CD8-positive, alpha-beta memory T cell (primary cell): Measurements from ENCODE around the gene AK3. TPM values are rescaled to one million over a fixed set of nuclear protein-coding genes. Genes with fewer than 3 reads are reported as not detected.
"Not testable (repeated sequence)": the region's sequence is repeated elsewhere in the genome, so short reads cannot be mapped to it uniquely, and the experiment has no call there.

Experiments
- CTCF ChIA-PET: fragments of 350-600 bp; sonication (Branson Sonifier 250); formaldehyde crosslinking; loops from one replicate; lab custom pipeline; 2021; ENCODE audit warnings: antibody characterized with exemption; lab: Charles Lee
- POLR2A ChIA-PET: fragments of 350-600 bp; sonication (Branson Sonifier 250); formaldehyde crosslinking; loops from one replicate; lab custom pipeline; 2021; ENCODE audit warnings: antibody characterized with exemption; lab: Charles Lee
- DNase-seq, 5 donors: peaks; one replicate each; pipeline versions ENCODE4 v3.0.0 to v3.0.0-alpha.2; 2020 to 2022; ENCODE audit warnings: mixed read lengths in 1 of 5
- H3K27ac ChIP-seq: one replicate; pipeline ENCODE4 v1.7.0; 2013; ENCODE audit warnings: low read depth, mild to moderate bottlenecking, low read length, moderate library complexity
- H3K27me3 ChIP-seq: 2 replicates; pipeline ENCODE4 v1.7.0; 2013; ENCODE audit warnings: low read length, mild to moderate bottlenecking; ENCODE audit not compliant: insufficient read depth, poor library complexity, severe bottlenecking
- H3K36me3 ChIP-seq: 2 replicates; pipeline ENCODE4 v1.7.0; 2013; ENCODE audit warnings: mild to moderate bottlenecking, low read length, moderate library complexity; ENCODE audit not compliant: insufficient read depth
- H3K4me1 ChIP-seq: 2 replicates; pipeline ENCODE4 v1.7.0; 2013; ENCODE audit warnings: mild to moderate bottlenecking, low read length, moderate library complexity; ENCODE audit not compliant: insufficient read depth
- H3K4me3 ChIP-seq: 2 replicates; pipeline ENCODE4 v1.7.0; 2013; ENCODE audit warnings: mild to moderate bottlenecking, low read length
- H3K9me3 ChIP-seq: 2 replicates; pipeline ENCODE4 v1.7.0; 2013; ENCODE audit warnings: mild to moderate bottlenecking, low read length
- H3K27ac Mint-ChIP-seq, 8 donors: one replicate each; pipeline ENCODE4 v1.8.0; 2020 to 2021; ENCODE audit warnings: mixed read lengths in 8 of 8, mild to moderate bottlenecking in 6 of 8, inconsistent platforms in 3 of 8, moderate library complexity in 3 of 8
- H3K27me3 Mint-ChIP-seq, 2 donors: one replicate each; pipeline ENCODE4 v1.8.0; 2020 to 2021; ENCODE audit warnings: mixed read lengths in 2 of 2, mild to moderate bottlenecking in 1 of 2, moderate library complexity in 1 of 2
- H3K36me3 Mint-ChIP-seq, 3 donors: one replicate each; pipeline ENCODE4 v1.8.0; 2020 to 2021; ENCODE audit warnings: mixed read lengths in 3 of 3, inconsistent platforms in 1 of 3, mild to moderate bottlenecking in 1 of 3
- H3K4me1 Mint-ChIP-seq, 3 donors: one replicate each; pipeline ENCODE4 v1.8.0; 2020 to 2021; ENCODE audit warnings: mixed read lengths in 3 of 3, inconsistent platforms in 1 of 3, mild to moderate bottlenecking in 1 of 3
- H3K4me3 Mint-ChIP-seq, 7 donors: one replicate each; pipeline ENCODE4 v1.8.0; 2020 to 2021; ENCODE audit warnings: mixed read lengths in 7 of 7, mild to moderate bottlenecking in 6 of 7, moderate library complexity in 4 of 7, inconsistent platforms in 2 of 7
- H3K9me3 Mint-ChIP-seq, 5 donors: one replicate each; pipeline ENCODE4 v1.8.0; 2020 to 2022; ENCODE audit warnings: mixed read lengths in 5 of 5, mild to moderate bottlenecking in 3 of 5, moderate library complexity in 2 of 5, inconsistent platforms in 1 of 5
- polyA plus RNA-seq: library from polyadenylated mRNA; unstranded; fragments of 300-500 nt; fragmentation: Illumina TruSeq; gene quantifications from one replicate; pipeline ENCODE4 v1.2.3, GENCODE V29; 2021
- total RNA-seq, 2 experiments: library from RNA; stranded (reverse); gene quantifications; one replicate each; pipeline ENCODE4 v1.2.3, GENCODE V29; 2021

Gene AK3
- total and polyA plus RNA-seq, 3 experiments from 2014 or later: 25.3 to 42.0 (median 29.8) TPM

GRCh38 chr9:4762108-4762885, 21.3 kb upstream of the AK3 start:
- Histone ChIP-seq H3K36me3 (no peaks in the 10 kb centered on the region), H3K27me3 (no peaks in the 10 kb centered on the region), H3K9me3 (no peaks in the 10 kb centered on the region), H3K4me3 (no peak overlapping the region), H3K27ac (no peak overlapping the region), H3K4me1 (no peaks in the 10 kb centered on the region)
- H3K9me3 Mint-ChIP-seq: no peaks in the 10 kb centered on the region
- CTCF ChIA-PET: interaction anchor here (0.6 to 10.4 kb wide), 18 partner anchors 9 to 839 kb away, joined by 3 to 93 read pairs (median 4); partner anchors contain the start of genes AK3, JAK2 and RCL1
- H3K27ac Mint-ChIP-seq: peak overlapping the region in 3 of 8 donors; percentile 17 to 51 (median 30)
- POLR2A ChIA-PET: interaction anchor here (0.6 kb wide), 1 partner anchor 31 kb away, joined by 3 read pairs; no protein-coding TSS in a partner anchor
- peaks cover 8 to 11% (median 10%) of the 10 kb centered on the region in 3 donors for H3K4me1 Mint-ChIP-seq
- H3K36me3 Mint-ChIP-seq: no peaks in the 10 kb centered on the region
- peak overlapping the region in 5 of 7 donors; percentile 22 to 87 (median 27) for H3K4me3 Mint-ChIP-seq
- peak; percentile 60 to 84 (median 68) for DNase-seq
- peaks cover 0 to 9% of the 10 kb centered on the region in 2 donors for H3K27me3 Mint-ChIP-seq

DNA sequence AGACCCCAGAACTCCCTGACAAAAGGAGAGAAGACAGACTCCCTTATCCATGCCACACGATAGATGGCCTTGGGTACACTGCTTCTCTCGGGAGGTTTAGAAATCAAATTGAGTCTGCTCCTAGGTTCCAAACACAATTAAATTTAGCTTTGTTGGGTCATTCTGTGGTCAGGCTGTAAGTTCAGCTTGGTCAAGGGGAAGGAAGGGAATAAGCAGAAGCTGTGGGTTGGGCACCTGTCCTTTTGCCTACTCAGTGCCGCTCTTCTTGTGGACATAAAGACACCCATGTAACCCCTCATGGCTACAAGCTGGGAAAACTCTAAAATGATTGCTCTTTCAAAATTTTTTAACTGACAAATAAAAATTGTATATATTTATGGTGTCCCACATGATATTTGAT, 19.1 kb upstream of the AK3 start:
- ChIA-PET POLR2A (no interaction called here), CTCF (interaction anchor here (0.7 to 10.4 kb wide), 22 partner anchors 8 to 869 kb away, joined by 3 to 93 read pairs (median 4); partner anchors contain the start of genes AK3, JAK2, RCL1 and RIC1)
- H3K27ac Mint-ChIP-seq: no peak overlapping the region

DNA sequence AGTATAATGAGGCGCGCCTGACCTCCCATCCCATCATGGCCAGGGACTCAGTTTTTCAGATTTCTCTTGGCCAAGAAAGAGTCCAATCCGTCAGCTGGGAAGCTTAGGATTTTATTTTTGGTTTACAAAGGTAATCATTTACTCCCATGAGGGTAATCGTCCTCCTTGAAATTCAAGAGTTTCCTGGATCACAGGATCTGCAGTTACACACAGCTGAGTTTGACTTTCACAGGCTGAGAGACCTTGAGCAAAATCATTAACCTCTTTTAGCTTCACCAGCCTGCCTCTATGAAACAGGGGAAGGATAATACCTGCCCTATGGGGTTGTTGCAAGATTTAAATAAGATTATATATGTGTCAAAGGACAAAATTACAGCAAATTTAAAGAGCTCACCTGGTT, 15.4 kb upstream of the AK3 start:
- H3K36me3 ChIP-seq: no peaks in the 10 kb centered on the region
- Mint-ChIP-seq H3K27me3 (peaks cover 5 to 16% of the 10 kb centered on the region in 2 donors), H3K4me1 (peaks cover 3 to 4% (median 4%) of the 10 kb centered on the region in 3 donors), H3K4me3 (no peak overlapping the region), H3K36me3 (no peaks in the 10 kb centered on the region), H3K9me3 (no peaks in the 10 kb centered on the region), H3K27ac (no peak overlapping the region)
- H3K9me3 ChIP-seq: no peaks in the 10 kb centered on the region
- H3K4me3 ChIP-seq: no peak overlapping the region
- no peaks in the 10 kb centered on the region for H3K27me3 ChIP-seq
- CTCF ChIA-PET: interaction anchor here (0.8 to 10.4 kb wide), 4 partner anchors 13 to 230 kb away, joined by 3 to 93 read pairs (median 4); partner anchors contain the start of gene JAK2
- H3K4me1 ChIP-seq: no peaks in the 10 kb centered on the region
- POLR2A ChIA-PET: no interaction called here
- no peak overlapping the region for H3K27ac ChIP-seq
- no peak for DNase-seq

More for the DNA sequence above, 19.1 kb upstream of the AK3 start:
- Histone ChIP-seq H3K36me3 (no peaks in the 10 kb centered on the region), H3K27ac (no peak overlapping the region), H3K27me3 (no peaks in the 10 kb centered on the region), H3K4me3 (no peak overlapping the region), H3K9me3 (no peaks in the 10 kb centered on the region), H3K4me1 (no peaks in the 10 kb centered on the region)
- peaks cover 0 to 9% of the 10 kb centered on the region in 2 donors for H3K27me3 Mint-ChIP-seq
- H3K36me3 Mint-ChIP-seq: no peaks in the 10 kb centered on the region
- H3K4me1 Mint-ChIP-seq: peaks cover 8 to 11% (median 10%) of the 10 kb centered on the region in 3 donors
- H3K4me3 Mint-ChIP-seq: no peak overlapping the region
- no peaks in the 10 kb centered on the region for H3K9me3 Mint-ChIP-seq
- DNase-seq: no peak

GRCh38 chr9:4755026-4755609, 14.1 kb upstream of the AK3 start:
- Histone ChIP-seq H3K27ac (no peak overlapping the region), H3K9me3 (no peaks in the 10 kb centered on the region), H3K36me3 (no peaks in the 10 kb centered on the region), H3K4me3 (no peak overlapping the region), H3K4me1 (no peaks in the 10 kb centered on the region), H3K27me3 (no peaks in the 10 kb centered on the region)
- peaks cover 10 to 14% of the 10 kb centered on the region in 2 donors for H3K27me3 Mint-ChIP-seq
- no peaks in the 10 kb centered on the region for H3K9me3 Mint-ChIP-seq
- no peak for DNase-seq
- no peak overlapping the region for H3K4me3 Mint-ChIP-seq
- no peak overlapping the region for H3K27ac Mint-ChIP-seq
- ChIA-PET CTCF (interaction anchor here (1.1 to 10.4 kb wide), 3 partner anchors 9 to 835 kb away, joined by 3 to 93 read pairs (median 4); partner anchors contain the start of gene JAK2), POLR2A (no interaction called here)
- H3K36me3 Mint-ChIP-seq: no peaks in the 10 kb centered on the region
- peaks cover 3 to 5% (median 4%) of the 10 kb centered on the region in 3 donors for H3K4me1 Mint-ChIP-seq

DNA sequence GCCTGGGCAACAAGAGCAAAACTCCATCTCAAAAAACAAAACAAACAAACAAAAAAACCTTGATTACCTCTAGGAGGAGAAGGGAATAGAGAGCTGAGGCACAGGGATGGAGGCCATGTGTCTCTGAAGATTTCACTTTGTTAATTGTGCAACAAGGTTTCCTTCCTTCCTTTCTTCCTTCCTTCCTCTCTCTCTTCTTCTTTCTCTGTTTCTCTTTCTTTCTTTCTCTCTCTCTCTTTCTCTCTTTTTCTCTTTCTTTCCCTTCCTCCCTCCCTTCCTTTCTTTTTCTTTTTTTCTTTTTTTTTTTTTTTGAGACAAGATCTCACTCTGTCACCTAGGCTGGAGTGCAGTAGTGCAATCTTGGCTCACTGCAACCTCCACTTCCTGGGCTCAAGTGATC, 13.5 kb upstream of the AK3 start:
- H3K9me3 ChIP-seq, H3K4me3 Mint-ChIP-seq, H3K27me3 ChIP-seq, H3K36me3 ChIP-seq, H3K27ac ChIP-seq, DNase-seq, POLR2A ChIA-PET, H3K4me1 ChIP-seq, H3K9me3 Mint-ChIP-seq, H3K4me1 Mint-ChIP-seq, H3K27ac Mint-ChIP-seq, H3K4me3 ChIP-seq, H3K36me3 Mint-ChIP-seq: not testable (repeated sequence)
- peaks cover 10 to 14% of the 10 kb centered on the region in 2 donors for H3K27me3 Mint-ChIP-seq
- CTCF ChIA-PET: interaction anchor here (0.6 to 10.4 kb wide), 5 partner anchors 9 to 835 kb away, joined by 3 to 93 read pairs (median 4); partner anchors contain the start of genes AK3 and JAK2

GRCh38 chr9:4750023-4750673, 9.1 kb upstream of the AK3 start:
- Mint-ChIP-seq H3K27me3 (peaks cover 10% of the 10 kb centered on the region in 2 donors), H3K4me1 (peaks cover 0 to 5% (median 3%) of the 10 kb centered on the region in 3 donors), H3K27ac (no peak overlapping the region), H3K36me3 (no peaks in the 10 kb centered on the region), H3K4me3 (no peak overlapping the region), H3K9me3 (no peaks in the 10 kb centered on the region)
- H3K27me3 ChIP-seq: no peaks in the 10 kb centered on the region
- CTCF ChIA-PET: interaction anchor here (0.7 to 2.3 kb wide), 8 partner anchors 9 to 850 kb away, joined by 3 to 18 read pairs (median 4); no protein-coding TSS in a partner anchor
- POLR2A ChIA-PET: interaction anchor here (1.5 kb wide), 1 partner anchor 9 kb away, joined by 7 read pairs; the partner anchor contains the start of gene AK3
- no peak overlapping the region for H3K27ac ChIP-seq
- H3K4me1 ChIP-seq: no peaks in the 10 kb centered on the region
- no peaks in the 10 kb centered on the region for H3K9me3 ChIP-seq
- H3K4me3 ChIP-seq: no peak overlapping the region
- H3K36me3 ChIP-seq: no peaks in the 10 kb centered on the region
- DNase-seq: peak in 2 of 5 donors; percentile 11 to 18

- Histone ChIP-seq H3K9me3 (no peaks in the 10 kb centered on the region), H3K4me1 (no peaks in the 10 kb centered on the region), H3K36me3 (no peaks in the 10 kb centered on the region), H3K4me3 (no peak overlapping the region), H3K27me3 (no peaks in the 10 kb centered on the region), H3K27ac (no peak overlapping the region)
- H3K27ac Mint-ChIP-seq: no peak overlapping the region
- CTCF ChIA-PET: interaction anchor here (2.3 kb wide), 1 partner anchor 10 kb away, joined by 18 read pairs; no protein-coding TSS in a partner anchor
- H3K9me3 Mint-ChIP-seq: no peaks in the 10 kb centered on the region
- POLR2A ChIA-PET: no interaction called here
- H3K27me3 Mint-ChIP-seq: peaks cover 10% of the 10 kb centered on the region in 2 donors
- H3K4me3 Mint-ChIP-seq: no peak overlapping the region
- no peaks in the 10 kb centered on the region for H3K36me3 Mint-ChIP-seq
- peaks cover 0 to 5% (median 3%) of the 10 kb centered on the region in 3 donors for H3K4me1 Mint-ChIP-seq
- DNase-seq: no peak
These were observed 7.6 kb upstream of the AK3 start for GRCh38 chr9:4748612-4749011.
